SK-N-SH (cell line): ENCODE data around the gene PER2. TPM values are rescaled to one million over a fixed set of nuclear protein-coding genes. Genes with fewer than 3 reads are reported as not detected.

ENCODE experiments used
- CTCF ChIA-PET: fragments of 300-600, 350-600 bp; formaldehyde crosslinking; extraction: SDS; loops from one replicate; lab custom pipeline; 2021; lab: Yijun Ruan, JAX
- POLR2A ChIA-PET: fragments of 350-600 bp; sonication (Branson Sonifier 250); formaldehyde crosslinking; extraction: SDS; loops from one replicate; lab custom pipeline; 2020; ENCODE audit warnings: antibody characterized with exemption, inconsistent platforms; lab: Yijun Ruan, JAX
- DNase-seq: peaks from one replicate; pipeline ENCODE4 v3.0.0; 2012
- H2AFZ ChIP-seq: fragments of 200-600 bp; sonication (generic); 2 replicates; pipeline ENCODE4 v1.8.1; 2016; ENCODE audit warnings: antibody characterized with exemption, mild to moderate bottlenecking, low read depth
- H3F3A ChIP-seq: fragments of 200-600 bp; sonication (generic); replicated peaks from 2 replicates; pipeline ENCODE3; 2016; ENCODE audit warnings: antibody characterized with exemption, mild to moderate bottlenecking; ENCODE audit not compliant: insufficient read depth
- H3K27ac ChIP-seq, 2 experiments: fragments of 200-500 bp in 1 of 2; fragments of 200-600 bp in 1 of 2; sonication (Bioruptor generic) in 1 of 2; sonication (generic), shearing (Covaris generic) in 1 of 2; 2 replicates each; pipeline versions ENCODE4 v1.5.1 to v1.6.1; 2014 to 2016; ENCODE audit warnings: low read depth in 2 of 2, inconsistent platforms in 1 of 2, low read length in 1 of 2, mild to moderate bottlenecking in 1 of 2, mixed read lengths in 1 of 2
- H3K27me3 ChIP-seq: fragments of 200-600 bp; sonication (generic), shearing (Covaris generic); 2 replicates; pipeline ENCODE4 v1.6.1; 2016; ENCODE audit warnings: mixed run types; ENCODE audit not compliant: insufficient read depth
- H3K36me3 ChIP-seq, 2 experiments: fragments of 200-500 bp in 1 of 2; fragments of 200-600 bp in 1 of 2; sonication (Bioruptor generic) in 1 of 2; sonication (generic) in 1 of 2; replicated peaks in 1 of 2; 2 replicates each; pipeline versions ENCODE3 to v1.5.1; 2014 to 2016; ENCODE audit warnings: low read length in 1 of 2, mild to moderate bottlenecking in 1 of 2; ENCODE audit not compliant: insufficient read depth in 2 of 2, control insufficient read depth in 1 of 2
- H3K4me1 ChIP-seq, 2 experiments: fragments of 200-500 bp in 1 of 2; fragments of 200-600 bp in 1 of 2; sonication (Bioruptor generic) in 1 of 2; sonication (generic), shearing (Covaris generic) in 1 of 2; 2 replicates each; pipeline versions ENCODE4 v1.5.1 to v1.6.1; 2014 to 2016; ENCODE audit warnings: low read depth in 1 of 2, low read length in 1 of 2, mixed run types in 1 of 2; ENCODE audit not compliant: insufficient read depth in 2 of 2, control insufficient read depth in 1 of 2
- H3K4me2 ChIP-seq: fragments of 200-600 bp; sonication (generic), shearing (Covaris generic); 2 replicates; pipeline ENCODE4 v1.6.1; 2017; ENCODE audit warnings: mixed run types
- H3K4me3 ChIP-seq, 2 experiments: fragments of 200-500 bp in 1 of 2; fragments of 200-600 bp in 1 of 2; sonication (Bioruptor generic) in 1 of 2; sonication (generic), shearing (Covaris generic) in 1 of 2; 2 replicates each; pipeline versions ENCODE4 v1.5.1 to v1.8.1; 2014 to 2016; ENCODE audit warnings: low read depth in 2 of 2, inconsistent platforms in 1 of 2, low read length in 1 of 2, mild to moderate bottlenecking in 1 of 2, mixed read lengths in 1 of 2, moderate library complexity in 1 of 2
- H3K79me2 ChIP-seq: fragments of 200-600 bp; sonication (generic); 2 replicates; pipeline ENCODE4 v1.8.1; 2017; ENCODE audit warnings: mild to moderate bottlenecking; ENCODE audit not compliant: insufficient read depth
- H3K9ac ChIP-seq: fragments of 200-600 bp; sonication (generic); 2 replicates; pipeline ENCODE4 v1.6.1; 2017; ENCODE audit warnings: mixed run types
- H3K9me2 ChIP-seq: fragments of 200-600 bp; sonication (generic); 2 replicates; pipeline ENCODE4 v1.6.1; 2017; ENCODE audit warnings: mixed run types
- H3K9me3 ChIP-seq: fragments of 200-600 bp; sonication (generic); 2 replicates; pipeline ENCODE4 v1.6.1; 2017; ENCODE audit warnings: mixed run types, mild to moderate bottlenecking, moderate library complexity
- H4K20me1 ChIP-seq: fragments of 200-600 bp; sonication (generic); 2 replicates; pipeline ENCODE4 v1.6.1; 2017; ENCODE audit warnings: mild to moderate bottlenecking, mixed run types; ENCODE audit not compliant: insufficient read depth
- EZH2phosphoT487 ChIP-seq: fragments of 200-600 bp; sonication (generic); IDR thresholded peaks from 2 replicates; pipeline ENCODE4 v1.6.1; 2017; ENCODE audit warnings: low read depth, mixed run types, mild to moderate bottlenecking, antibody characterized with exemption, moderate library complexity, borderline replicate concordance
- FOXJ3 ChIP-seq: sonication (generic); formaldehyde crosslinking; IDR thresholded peaks from 2 replicates; pipeline ENCODE4 v1.5.1; 2020; ENCODE audit warnings: mild to moderate bottlenecking, missing genetic modification reagents
- GABPA ChIP-seq: IDR thresholded peaks from 2 replicates; pipeline ENCODE4 v1.4.0; 2012; ENCODE audit warnings: low read depth, mild to moderate bottlenecking
- GATA2 ChIP-seq: sonication (generic); formaldehyde crosslinking; IDR thresholded peaks from 2 replicates; pipeline ENCODE4 v1.5.0; 2020; ENCODE audit warnings: mild to moderate bottlenecking, missing genetic modification reagents
- NRF1 ChIP-seq: IDR thresholded peaks from 2 replicates; pipeline ENCODE4 v1.6.1; 2012; ENCODE audit warnings: low read depth, mild to moderate bottlenecking, low read length
- RCOR1 ChIP-seq: fragments of 150-350 bp; IDR thresholded peaks from 2 replicates; pipeline ENCODE4 v1.6.1; 2017; ENCODE audit warnings: antibody characterized with exemption, low read length
- RXRA ChIP-seq: IDR thresholded peaks from 2 replicates; pipeline ENCODE4 v1.4.0; 2012; ENCODE audit warnings: low read depth, mild to moderate bottlenecking, borderline replicate concordance
- SIN3A ChIP-seq: IDR thresholded peaks from 2 replicates; pipeline ENCODE4 v1.6.1; 2012; ENCODE audit warnings: low read depth, mild to moderate bottlenecking, low read length, moderate library complexity, borderline replicate concordance
- SMC3 ChIP-seq: IDR thresholded peaks from 2 replicates; pipeline ENCODE4 v1.6.1; 2012; ENCODE audit warnings: low read depth, low read length, improper control_type of control experiment
- TEAD4 ChIP-seq: IDR thresholded peaks from 2 replicates; pipeline ENCODE4 v1.4.0; 2012; ENCODE audit warnings: mild to moderate bottlenecking, borderline replicate concordance; ENCODE audit not compliant: insufficient read depth
- WGBS: methylation state at CpG from one replicate; pipeline ENCODE4 v1.1.6; 2017; ENCODE audit warnings: low lambda C conversion rate; 5-methylcytosine and 5-hydroxymethylcytosine counted together
- polyA plus RNA-seq, 3 experiments: library from polyadenylated mRNA; depleted of rRNA; stranded (reverse); fragments of >200 nt; gene quantifications; 2 replicates each; pipeline ENCODE4 v1.2.3, GENCODE V29; 2012
- TF ChIP-seq, protein P1 (sequence below): fragments of 200-600 bp; sonication (generic); IDR thresholded peaks from 2 replicates; pipeline ENCODE4 v1.6.1; 2017; ENCODE audit warnings: antibody characterized with exemption, mild to moderate bottlenecking, moderate library complexity
- TF ChIP-seq, protein P2 (sequence below): IDR thresholded peaks from 2 replicates; pipeline ENCODE4 v1.6.1; 2012; ENCODE audit warnings: mild to moderate bottlenecking, low read depth, low read length, moderate library complexity
- TF ChIP-seq, protein P3 (sequence below): IDR thresholded peaks from 2 replicates; pipeline ENCODE4 v1.4.0; 2012; ENCODE audit warnings: low read depth, borderline replicate concordance

PER2 gene
- polyA plus RNA-seq, 1 of the 3 experiments (the other 2 are of a cell fraction), result 0.82 TPM

DNA sequence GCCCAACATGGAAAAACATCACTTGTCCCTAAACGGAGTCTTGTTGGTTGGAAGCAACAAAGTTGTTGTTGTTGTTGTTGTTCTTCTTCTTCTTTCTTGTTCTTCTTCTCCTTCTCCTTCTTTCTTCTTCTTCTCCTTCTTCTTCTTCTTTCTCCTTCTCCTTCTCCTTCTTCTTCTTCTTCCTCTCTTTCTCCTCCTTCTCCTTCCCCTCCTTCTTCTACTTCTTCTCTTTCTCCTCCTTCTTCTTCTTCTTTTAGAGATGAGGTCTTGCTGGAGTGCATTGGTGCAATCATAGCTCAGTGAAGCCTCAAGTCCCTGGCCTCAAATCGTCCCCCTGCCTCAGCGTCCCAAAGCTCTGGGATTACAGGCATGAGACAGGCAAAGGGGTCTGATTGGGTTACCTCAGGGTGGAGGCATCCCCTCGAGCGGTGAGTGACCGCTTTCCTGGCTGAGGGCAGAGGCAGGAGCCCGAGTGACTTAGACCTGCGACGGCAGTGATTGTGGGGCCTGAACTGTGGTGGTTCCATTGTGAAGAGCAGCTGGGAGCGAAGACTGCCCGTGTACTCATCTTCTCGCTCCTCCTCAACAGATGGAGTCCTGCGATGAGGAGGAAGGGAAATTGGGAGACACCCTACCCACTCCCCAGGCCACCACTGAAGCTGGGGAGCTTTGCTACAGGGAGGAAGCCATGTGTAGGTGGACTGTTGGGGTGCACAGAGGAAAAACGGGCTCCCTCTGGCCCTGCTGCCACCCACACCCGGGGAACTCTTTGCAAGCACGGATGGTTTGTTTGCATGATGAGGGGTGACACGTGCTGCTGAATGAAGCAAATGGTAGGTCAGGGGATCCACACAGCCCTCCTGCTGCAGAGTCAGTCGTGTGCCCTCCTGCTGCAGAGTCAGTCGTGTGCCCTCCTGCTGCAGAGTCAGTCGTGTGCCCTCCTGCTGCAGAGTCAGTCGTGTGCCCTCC, 7.0 kb upstream of the PER2 start:
- no peaks in the 10 kb centered on the region for H3K9me2 ChIP-seq
- TF ChIP-seq GABPA (no peak), GATA2 (CRISPR knock-in tag) (no peak), FOXJ3 (no peak), RXRA (no peak), NRF1 (no peak), SIN3A (no peak), TEAD4 (no peak), RCOR1 (no peak), SMC3 (no peak), EZH2phosphoT487 (no peak)
- TF ChIP-seq, protein P1, sequence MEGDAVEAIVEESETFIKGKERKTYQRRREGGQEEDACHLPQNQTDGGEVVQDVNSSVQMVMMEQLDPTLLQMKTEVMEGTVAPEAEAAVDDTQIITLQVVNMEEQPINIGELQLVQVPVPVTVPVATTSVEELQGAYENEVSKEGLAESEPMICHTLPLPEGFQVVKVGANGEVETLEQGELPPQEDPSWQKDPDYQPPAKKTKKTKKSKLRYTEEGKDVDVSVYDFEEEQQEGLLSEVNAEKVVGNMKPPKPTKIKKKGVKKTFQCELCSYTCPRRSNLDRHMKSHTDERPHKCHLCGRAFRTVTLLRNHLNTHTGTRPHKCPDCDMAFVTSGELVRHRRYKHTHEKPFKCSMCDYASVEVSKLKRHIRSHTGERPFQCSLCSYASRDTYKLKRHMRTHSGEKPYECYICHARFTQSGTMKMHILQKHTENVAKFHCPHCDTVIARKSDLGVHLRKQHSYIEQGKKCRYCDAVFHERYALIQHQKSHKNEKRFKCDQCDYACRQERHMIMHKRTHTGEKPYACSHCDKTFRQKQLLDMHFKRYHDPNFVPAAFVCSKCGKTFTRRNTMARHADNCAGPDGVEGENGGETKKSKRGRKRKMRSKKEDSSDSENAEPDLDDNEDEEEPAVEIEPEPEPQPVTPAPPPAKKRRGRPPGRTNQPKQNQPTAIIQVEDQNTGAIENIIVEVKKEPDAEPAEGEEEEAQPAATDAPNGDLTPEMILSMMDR, result no peak
- TF ChIP-seq, protein P2, sequence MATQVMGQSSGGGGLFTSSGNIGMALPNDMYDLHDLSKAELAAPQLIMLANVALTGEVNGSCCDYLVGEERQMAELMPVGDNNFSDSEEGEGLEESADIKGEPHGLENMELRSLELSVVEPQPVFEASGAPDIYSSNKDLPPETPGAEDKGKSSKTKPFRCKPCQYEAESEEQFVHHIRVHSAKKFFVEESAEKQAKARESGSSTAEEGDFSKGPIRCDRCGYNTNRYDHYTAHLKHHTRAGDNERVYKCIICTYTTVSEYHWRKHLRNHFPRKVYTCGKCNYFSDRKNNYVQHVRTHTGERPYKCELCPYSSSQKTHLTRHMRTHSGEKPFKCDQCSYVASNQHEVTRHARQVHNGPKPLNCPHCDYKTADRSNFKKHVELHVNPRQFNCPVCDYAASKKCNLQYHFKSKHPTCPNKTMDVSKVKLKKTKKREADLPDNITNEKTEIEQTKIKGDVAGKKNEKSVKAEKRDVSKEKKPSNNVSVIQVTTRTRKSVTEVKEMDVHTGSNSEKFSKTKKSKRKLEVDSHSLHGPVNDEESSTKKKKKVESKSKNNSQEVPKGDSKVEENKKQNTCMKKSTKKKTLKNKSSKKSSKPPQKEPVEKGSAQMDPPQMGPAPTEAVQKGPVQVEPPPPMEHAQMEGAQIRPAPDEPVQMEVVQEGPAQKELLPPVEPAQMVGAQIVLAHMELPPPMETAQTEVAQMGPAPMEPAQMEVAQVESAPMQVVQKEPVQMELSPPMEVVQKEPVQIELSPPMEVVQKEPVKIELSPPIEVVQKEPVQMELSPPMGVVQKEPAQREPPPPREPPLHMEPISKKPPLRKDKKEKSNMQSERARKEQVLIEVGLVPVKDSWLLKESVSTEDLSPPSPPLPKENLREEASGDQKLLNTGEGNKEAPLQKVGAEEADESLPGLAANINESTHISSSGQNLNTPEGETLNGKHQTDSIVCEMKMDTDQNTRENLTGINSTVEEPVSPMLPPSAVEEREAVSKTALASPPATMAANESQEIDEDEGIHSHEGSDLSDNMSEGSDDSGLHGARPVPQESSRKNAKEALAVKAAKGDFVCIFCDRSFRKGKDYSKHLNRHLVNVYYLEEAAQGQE, result no peak
- TF ChIP-seq, protein P3, sequence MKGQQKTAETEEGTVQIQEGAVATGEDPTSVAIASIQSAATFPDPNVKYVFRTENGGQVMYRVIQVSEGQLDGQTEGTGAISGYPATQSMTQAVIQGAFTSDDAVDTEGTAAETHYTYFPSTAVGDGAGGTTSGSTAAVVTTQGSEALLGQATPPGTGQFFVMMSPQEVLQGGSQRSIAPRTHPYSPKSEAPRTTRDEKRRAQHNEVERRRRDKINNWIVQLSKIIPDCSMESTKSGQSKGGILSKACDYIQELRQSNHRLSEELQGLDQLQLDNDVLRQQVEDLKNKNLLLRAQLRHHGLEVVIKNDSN, result no peak
- TF ChIP-seq, all 33 proteins: peak for 0
- peaks cover 7% of the 10 kb centered on the region; the same call in 1 of the 2 replicates for H3K27me3 ChIP-seq
- ChIA-PET POLR2A (no interaction called here), CTCF (interaction anchor here (0.6 to 1.0 kb wide), 3 partner anchors 9 to 13 kb away, joined by 3 to 4 read pairs (median 3); no protein-coding TSS in a partner anchor)
- no peaks in the 10 kb centered on the region for H3K36me3 ChIP-seq
- no peaks in the 10 kb centered on the region for H3K79me2 ChIP-seq
- WGBS, result 50% methylated on average over 13 of the region's 21 CpGs
- no peak overlapping the region for H3K9ac ChIP-seq
- no peaks in the 10 kb centered on the region for H3F3A ChIP-seq
- H3K4me3 ChIP-seq, result no peak overlapping the region
- no peak overlapping the region for H3K27ac ChIP-seq
- H2AFZ ChIP-seq, result no peak overlapping the region
- no peak for DNase-seq
- H3K4me2 ChIP-seq, result no peak overlapping the region
- H4K20me1 ChIP-seq, result no peaks in the 10 kb centered on the region
- H3K4me1 ChIP-seq, result no peaks in the 10 kb centered on the region; a peak in 1 of 4 replicates
- no peaks in the 10 kb centered on the region for H3K9me3 ChIP-seq
